H1 (cell line): ENCODE results near the gene LMAN2.
"Not testable (repeated sequence)": the region's sequence is repeated elsewhere in the genome, so short reads cannot be mapped to it uniquely, and the experiment has no call there.

ENCODE experiments used
- CREB1 ChIP-seq: IDR thresholded peaks from 2 replicates; pipeline ENCODE4 v1.6.1; 2012; ENCODE audit warnings: inconsistent platforms
- CTCF ChIP-seq, 3 experiments: IDR thresholded peaks; 1 replicate in 2 of 3; 2 replicates in 1 of 3; pipeline versions ENCODE4 v1.5.1 to v1.6.1; 2011; ENCODE audit warnings: low read length in 3 of 3, mild to moderate bottlenecking in 3 of 3, inconsistent platforms in 2 of 3, low read depth in 1 of 3, moderate library complexity in 1 of 3; ENCODE audit not compliant: insufficient read depth in 1 of 3; ENCODE audit errors: control extremely low read depth in 1 of 3
- EZH2 ChIP-seq: fragments of 200-600 bp; sonication (generic); IDR thresholded peaks from 2 replicates; pipeline ENCODE4 v1.7.1; 2012; ENCODE audit warnings: low read depth, mild to moderate bottlenecking, moderate library complexity, low read length, inconsistent platforms; ENCODE audit not compliant: severe bottlenecking
- POU5F1 ChIP-seq: IDR thresholded peaks from 2 replicates; pipeline ENCODE4 v1.6.1; 2011; ENCODE audit warnings: low read depth, mild to moderate bottlenecking, low read length, moderate library complexity
- SRF ChIP-seq: IDR thresholded peaks from 2 replicates; pipeline ENCODE4 v1.6.1; 2011; ENCODE audit warnings: mild to moderate bottlenecking, low read depth, low read length, moderate library complexity
- TCF12 ChIP-seq: IDR thresholded peaks from 2 replicates; pipeline ENCODE4 v1.6.1; 2011; ENCODE audit warnings: low read depth, mild to moderate bottlenecking, low read length

GRCh38 chr5:177360740-177361139, 9.3 kb upstream of the LMAN2 start:
- TF ChIP-seq SRF; CTCF (IDR thresholded peaks at IDR 0.05; ENCODE audit: control extremely low read depth in 1 of 3, insufficient read depth in 1 of 3, low read depth in 1 of 3, low read length in 3 of 3); CREB1; POU5F1; EZH2; TCF12: not testable (repeated sequence)
